Measurements from ENCODE around the gene NPTX1. TPM values are rescaled to one million over a fixed set of nuclear protein-coding genes. Genes with fewer than 3 reads are reported as not detected.

NPTX1 gene
- total RNA-seq, 2 experiments from 2014 or later: 10.4 to 10.7 TPM

GRCh38 chr17:80430446-80431245 lies 45.8 kb downstream of the NPTX1 start:
- Mint-ChIP-seq H3K27ac (no peak overlapping the region), H3K27me3 (ENCODE audit: low read depth) (no peaks in the 10 kb centered on the region), H3K36me3 (ENCODE audit: low read depth) (no peaks in the 10 kb centered on the region), H3K9me3 (no peaks in the 10 kb centered on the region), H3K4me3 (no peak overlapping the region), H3K4me1 (ENCODE audit: low read depth) (peaks cover 6% of the 10 kb centered on the region)
- intact Hi-C loops (cut with micrococcal nuclease): no loop called here
- CTCF ChIA-PET: no interaction called here
- DNase-seq: no peak

GRCh38 chr17:80429356-80430275 lies 46.8 kb downstream of the NPTX1 start:
- no peak for DNase-seq
- Mint-ChIP-seq H3K27me3 (ENCODE audit: low read depth) (no peaks in the 10 kb centered on the region), H3K9me3 (no peaks in the 10 kb centered on the region), H3K36me3 (ENCODE audit: low read depth) (no peaks in the 10 kb centered on the region), H3K27ac (no peak overlapping the region), H3K4me3 (no peak overlapping the region), H3K4me1 (ENCODE audit: low read depth) (peaks cover 6% of the 10 kb centered on the region)
- CTCF ChIA-PET: interaction anchor here (1.1 kb wide), 1 partner anchor 147 kb away, joined by 3 read pairs; no protein-coding TSS in a partner anchor
- intact Hi-C loops (cut with micrococcal nuclease): loop anchor here (5.0 kb wide), 2 partner anchors 48 to 673 kb away; partner anchors contain the start of gene NPTX1

- intact Hi-C loops (cut with micrococcal nuclease): loop anchor here (5.0 kb wide), 2 partner anchors 49 to 674 kb away; partner anchors contain the start of gene NPTX1
- Mint-ChIP-seq H3K36me3 (ENCODE audit: low read depth) (no peaks in the 10 kb centered on the region), H3K9me3 (no peaks in the 10 kb centered on the region), H3K4me1 (ENCODE audit: low read depth) (peaks cover 8% of the 10 kb centered on the region), H3K4me3 (no peak overlapping the region), H3K27ac (no peak overlapping the region), H3K27me3 (ENCODE audit: low read depth) (no peaks in the 10 kb centered on the region)
- CTCF ChIA-PET: interaction anchor here (1.1 to 2.2 kb wide), 4 partner anchors 145 to 542 kb away, joined by 3 to 20 read pairs (median 7); no protein-coding TSS in a partner anchor
- DNase-seq: no peak
Measured at GRCh38 chr17:80428796-80429195, 47.6 kb downstream of the NPTX1 start.

- H3K27me3 Mint-ChIP-seq (ENCODE audit: low read depth): no peaks in the 10 kb centered on the region
- no peak for DNase-seq
- CTCF ChIA-PET: interaction anchor here (1.1 to 2.2 kb wide), 5 partner anchors 145 to 544 kb away, joined by 3 to 20 read pairs (median 4); no protein-coding TSS in a partner anchor
- H3K27ac Mint-ChIP-seq: no peak overlapping the region
- peaks cover 8% of the 10 kb centered on the region for H3K4me1 Mint-ChIP-seq (ENCODE audit: low read depth)
- H3K4me3 Mint-ChIP-seq: no peak overlapping the region
- intact Hi-C loops (cut with micrococcal nuclease): loop anchor here (5.0 kb wide), 2 partner anchors 49 to 674 kb away; partner anchors contain the start of gene NPTX1
- no peaks in the 10 kb centered on the region for H3K9me3 Mint-ChIP-seq
- no peaks in the 10 kb centered on the region for H3K36me3 Mint-ChIP-seq (ENCODE audit: low read depth)
Measured at GRCh38 chr17:80428363-80428762, 48.0 kb downstream of the NPTX1 start.

GRCh38 chr17:80427366-80428282 lies 48.8 kb downstream of the NPTX1 start:
- CTCF ChIA-PET: interaction anchor here (0.6 to 2.2 kb wide), 17 partner anchors 12 to 545 kb away, joined by 3 to 20 read pairs (median 4); no protein-coding TSS in a partner anchor
- no peak for DNase-seq
- intact Hi-C loops (cut with micrococcal nuclease): loop anchor here (1.0 to 5.0 kb wide), 5 partner anchors 50 to 675 kb away; partner anchors contain the start of gene NPTX1
- H3K27ac Mint-ChIP-seq: no peak overlapping the region
- no peaks in the 10 kb centered on the region for H3K36me3 Mint-ChIP-seq (ENCODE audit: low read depth)
- H3K4me1 Mint-ChIP-seq (ENCODE audit: low read depth): peaks cover 8% of the 10 kb centered on the region
- no peaks in the 10 kb centered on the region for H3K9me3 Mint-ChIP-seq
- no peaks in the 10 kb centered on the region for H3K27me3 Mint-ChIP-seq (ENCODE audit: low read depth)
- no peak overlapping the region for H3K4me3 Mint-ChIP-seq

GRCh38 chr17:80426671-80427326 lies 49.6 kb downstream of the NPTX1 start:
- no peak overlapping the region for H3K27ac Mint-ChIP-seq
- DNase-seq: peak; percentile 92
- H3K9me3 Mint-ChIP-seq: no peaks in the 10 kb centered on the region
- CTCF ChIA-PET: interaction anchor here (0.6 to 2.2 kb wide), 15 partner anchors 11 to 544 kb away, joined by 3 to 20 read pairs (median 4); no protein-coding TSS in a partner anchor
- intact Hi-C loops (cut with micrococcal nuclease): loop anchor here (1.0 to 5.0 kb wide), 6 partner anchors 51 to 676 kb away; partner anchors contain the start of gene NPTX1
- H3K36me3 Mint-ChIP-seq (ENCODE audit: low read depth): no peaks in the 10 kb centered on the region
- no peaks in the 10 kb centered on the region for H3K27me3 Mint-ChIP-seq (ENCODE audit: low read depth)
- peaks cover 8% of the 10 kb centered on the region for H3K4me1 Mint-ChIP-seq (ENCODE audit: low read depth)
- no peak overlapping the region for H3K4me3 Mint-ChIP-seq

- Mint-ChIP-seq H3K27ac (no peak overlapping the region), H3K4me1 (ENCODE audit: low read depth) (peaks cover 8% of the 10 kb centered on the region), H3K36me3 (ENCODE audit: low read depth) (no peaks in the 10 kb centered on the region), H3K27me3 (ENCODE audit: low read depth) (no peaks in the 10 kb centered on the region), H3K4me3 (no peak overlapping the region), H3K9me3 (no peaks in the 10 kb centered on the region)
- DNase-seq: no peak
- intact Hi-C loops (cut with micrococcal nuclease): loop anchor here (1.0 to 5.0 kb wide), 3 partner anchors 51 to 676 kb away; partner anchors contain the start of gene NPTX1
- CTCF ChIA-PET: interaction anchor here (1.1 to 2.1 kb wide), 3 partner anchors 10 to 29 kb away, joined by 3 to 5 read pairs (median 5); no protein-coding TSS in a partner anchor
Measured at GRCh38 chr17:80425835-80426426, 50.5 kb downstream of the NPTX1 start.

- H3K4me1 Mint-ChIP-seq (ENCODE audit: low read depth): peaks cover 8% of the 10 kb centered on the region
- no peak overlapping the region for H3K27ac Mint-ChIP-seq
- no peak for DNase-seq
Measured at GRCh38 chr17:80424878-80425765, 51.3 kb downstream of the NPTX1 start.

GRCh38 chr17:80424261-80424660 lies 52.1 kb downstream of the NPTX1 start:
- H3K4me1 Mint-ChIP-seq (ENCODE audit: low read depth): peaks cover 8% of the 10 kb centered on the region
- H3K36me3 Mint-ChIP-seq (ENCODE audit: low read depth): no peaks in the 10 kb centered on the region
- intact Hi-C loops (cut with micrococcal nuclease): no loop called here
- H3K9me3 Mint-ChIP-seq: no peaks in the 10 kb centered on the region
- DNase-seq: no peak
- H3K27ac Mint-ChIP-seq: no peak overlapping the region
- no peak overlapping the region for H3K4me3 Mint-ChIP-seq
- CTCF ChIA-PET: interaction anchor here (0.9 to 1.3 kb wide), 4 partner anchors 8 to 549 kb away, joined by 3 to 4 read pairs (median 3); no protein-coding TSS in a partner anchor
- H3K27me3 Mint-ChIP-seq (ENCODE audit: low read depth): no peaks in the 10 kb centered on the region

More at GRCh38 chr17:80424878-80425765, 51.3 kb downstream of the NPTX1 start:
- H3K27me3 Mint-ChIP-seq (ENCODE audit: low read depth): no peaks in the 10 kb centered on the region
- intact Hi-C loops (cut with micrococcal nuclease): loop anchor here (5.0 kb wide), 2 partner anchors 52 to 677 kb away; partner anchors contain the start of gene NPTX1
- H3K4me3 Mint-ChIP-seq: no peak overlapping the region
- CTCF ChIA-PET: interaction anchor here (1.1 to 1.2 kb wide), 2 partner anchors 9 to 30 kb away, joined by 3 to 4 read pairs; no protein-coding TSS in a partner anchor
- H3K9me3 Mint-ChIP-seq: no peaks in the 10 kb centered on the region
- no peaks in the 10 kb centered on the region for H3K36me3 Mint-ChIP-seq (ENCODE audit: low read depth)

All from activated naive CD4-positive, alpha-beta T cell treated with anti-CD3 and anti-CD28 coated beads for 36 hours (primary cell).